Fibroblast of skin of abdomen (primary cell): ENCODE measurements around the gene DLX6.

Source experiments
- DNase-seq: peaks from one replicate; pipeline ENCODE4 v3.0.0-alpha.2; 2013

DLX6 gene

DNA sequence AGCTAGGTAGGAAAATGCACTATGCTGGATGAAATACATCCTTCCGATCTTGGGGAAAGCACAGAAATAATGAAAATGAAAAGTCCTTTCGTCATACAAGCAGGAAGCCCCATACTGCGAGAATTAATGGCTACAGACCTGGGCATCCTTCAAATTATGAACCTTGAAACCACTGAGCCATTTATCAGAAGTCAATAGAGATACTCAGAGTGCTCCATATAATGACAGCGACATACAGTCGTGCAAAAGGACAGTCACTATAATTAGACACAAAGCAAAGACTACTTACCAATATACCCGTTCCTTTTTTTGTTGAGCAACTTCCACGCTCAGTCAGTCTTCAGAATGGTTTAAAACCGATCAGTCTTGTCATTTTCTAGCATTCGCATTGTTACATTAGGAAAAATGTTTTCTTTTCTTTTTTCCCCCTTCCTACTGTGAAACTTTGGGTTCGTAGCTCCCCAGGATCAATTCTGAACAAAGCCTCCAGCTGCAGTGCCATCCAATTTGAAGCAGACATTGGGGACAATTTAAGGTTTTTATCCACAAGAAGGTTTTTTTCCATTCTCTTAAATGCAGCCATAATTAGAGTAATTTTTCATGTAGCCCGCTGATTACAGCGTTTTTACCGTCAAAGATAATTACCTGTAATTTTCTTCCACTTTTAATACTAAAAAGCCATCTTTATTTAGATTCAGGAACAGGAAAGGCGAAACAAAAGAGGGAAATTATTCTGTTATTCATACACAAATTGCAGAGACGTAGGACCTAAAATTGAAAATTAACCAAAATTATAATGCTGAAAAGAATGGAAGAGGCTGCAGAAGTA is 6.4 kb downstream of the DLX6 start:
- DNase-seq = no peak

DNA sequence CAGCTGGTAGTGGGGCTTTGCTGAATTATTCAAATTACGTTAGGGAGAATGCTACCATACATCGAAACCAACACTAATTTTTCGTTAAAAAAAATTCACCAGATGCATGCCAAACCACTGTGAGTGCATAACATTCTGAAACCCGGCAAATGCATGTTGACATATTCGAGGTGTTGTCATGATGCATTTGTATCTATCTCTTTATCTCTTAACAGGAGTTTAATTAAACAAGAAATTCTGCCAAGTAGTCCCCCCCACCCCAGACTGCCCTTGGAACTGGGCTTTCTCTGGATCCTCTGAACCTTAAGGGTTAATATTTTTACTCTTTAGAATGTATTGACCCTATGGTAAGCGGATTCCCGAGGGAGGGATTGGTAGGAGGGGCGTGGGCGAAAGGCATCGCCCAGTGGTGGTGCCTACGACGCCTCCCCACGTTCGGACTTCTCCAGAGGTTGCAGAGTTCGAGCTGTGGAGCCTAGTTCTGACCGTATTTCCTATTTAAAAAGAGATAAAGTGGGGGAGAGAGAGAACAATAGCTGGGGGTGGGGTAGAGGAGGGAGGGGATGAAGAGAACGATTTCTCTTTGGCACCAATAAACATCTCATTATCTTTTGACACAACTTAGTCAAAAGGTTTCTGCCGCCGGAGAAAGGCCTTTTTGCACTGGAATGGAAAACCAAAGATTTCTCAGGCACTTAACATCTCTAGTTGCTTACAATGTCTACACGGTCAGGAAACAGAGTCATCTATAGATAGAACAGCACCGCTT is 7.2 kb downstream of the DLX6 start:
- no peak for DNase-seq

GRCh38 chr7:97013134-97013844 is 7.9 kb downstream of the DLX6 start:
- no peak for DNase-seq

- no peak for DNase-seq
Observed at GRCh38 chr7:97013845-97014134, 8.4 kb downstream of the DLX6 start.

- no peak for DNase-seq
Observed at GRCh38 chr7:97014145-97014750, 8.9 kb downstream of the DLX6 start.

DNA sequence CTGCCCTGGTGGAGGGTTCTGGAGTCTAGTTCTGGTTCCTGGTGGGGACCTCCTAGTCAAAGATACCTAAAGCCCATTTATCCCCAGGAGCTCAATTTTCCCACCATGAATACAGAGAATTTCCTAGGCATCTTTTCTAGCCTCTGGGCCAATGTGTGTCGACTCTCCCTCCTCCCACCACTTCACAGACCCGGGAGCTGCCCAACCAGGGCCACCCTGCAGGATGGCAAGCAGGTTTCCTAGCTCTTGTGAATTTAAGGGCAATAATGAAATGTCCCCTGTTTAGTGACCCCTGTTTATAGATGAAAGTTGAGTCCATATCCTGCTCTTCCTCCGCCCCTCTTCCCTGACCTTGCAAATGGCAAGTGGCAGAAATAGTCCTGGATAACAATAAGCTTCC is 9.9 kb downstream of the DLX6 start:
- no peak for DNase-seq

DNA sequence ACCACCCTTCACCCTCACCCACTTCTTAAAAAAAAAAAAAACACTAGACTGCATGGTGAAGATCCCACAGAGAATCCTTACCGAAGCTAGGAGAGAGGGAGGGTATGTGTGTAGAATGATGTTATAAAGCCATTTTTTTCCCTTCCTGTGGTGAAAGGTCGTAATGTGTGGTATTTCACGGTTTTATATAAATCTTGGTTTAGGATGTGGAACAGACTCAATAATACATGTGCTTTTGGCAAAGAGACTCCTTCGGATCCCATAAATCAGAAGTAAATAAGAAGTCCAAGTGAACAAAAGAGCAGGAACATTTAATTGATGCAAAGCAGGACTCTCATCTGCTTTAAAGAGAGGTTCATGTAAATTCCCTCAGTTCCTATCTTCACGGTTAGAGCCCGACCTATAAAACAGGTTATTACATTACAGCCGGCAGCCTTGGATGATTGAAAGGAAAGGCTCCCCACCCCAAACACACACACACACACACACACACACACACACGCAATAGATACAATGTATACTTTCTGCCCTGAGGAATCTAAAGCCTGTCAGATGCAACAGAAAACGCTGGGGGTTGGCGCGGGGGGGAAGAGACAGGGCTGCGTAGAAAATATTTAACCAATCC is 10.5 kb downstream of the DLX6 start:
- no peak for DNase-seq

DNA sequence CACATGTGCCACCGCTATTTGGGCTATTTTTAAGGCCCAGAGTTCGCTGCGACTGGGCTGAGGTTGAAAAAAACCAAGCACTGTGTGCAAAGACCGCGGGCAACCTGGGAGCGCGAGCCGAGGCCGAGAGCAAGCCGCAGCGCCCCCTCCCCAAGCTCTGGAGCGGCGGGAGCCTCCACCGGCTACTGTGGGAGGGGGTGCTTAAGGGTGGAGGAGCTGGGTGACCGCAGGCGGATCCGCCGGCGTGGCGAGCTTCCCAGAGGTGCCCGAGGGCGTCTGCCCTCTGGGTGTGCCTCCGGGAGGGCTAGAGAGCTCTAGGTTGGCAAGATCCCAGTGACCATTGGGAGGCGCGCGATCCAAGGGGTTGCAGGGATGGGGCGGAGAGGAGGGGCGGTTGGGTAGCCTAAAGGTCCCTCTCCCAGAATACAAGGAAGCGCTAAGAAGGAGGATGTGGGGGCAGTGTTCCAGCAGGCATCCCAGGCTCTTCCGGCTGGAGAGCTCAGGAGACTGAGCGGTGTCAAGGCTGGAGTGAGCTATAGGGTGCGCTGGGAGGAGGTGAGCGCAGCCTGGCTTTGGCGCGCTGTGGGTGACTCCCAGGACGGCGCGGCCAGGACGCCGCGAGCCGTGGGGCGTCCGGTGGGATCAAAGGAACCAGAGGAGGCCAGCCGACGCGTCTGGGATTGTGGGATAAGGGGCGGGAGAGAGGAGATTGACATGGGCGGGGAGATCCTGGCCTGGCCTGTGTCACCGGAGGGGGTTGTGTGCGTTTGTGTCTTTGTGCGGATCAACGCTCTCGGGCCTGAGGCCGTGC is 11.2 kb downstream of the DLX6 start:
- DNase-seq = no peak

- DNase-seq = no peak
Observed at GRCh38 chr7:97017192-97018125, 12.1 kb downstream of the DLX6 start.

GRCh38 chr7:97018126-97018601 is 12.8 kb downstream of the DLX6 start:
- no peak for DNase-seq

- no peak for DNase-seq
Observed at GRCh38 chr7:97018791-97019531, 13.6 kb downstream of the DLX6 start.

- DNase-seq = no peak
Observed at GRCh38 chr7:97019710-97020225, 14.4 kb downstream of the DLX6 start.

- DNase-seq = no peak
Observed at GRCh38 chr7:97020601-97020995, 15.2 kb downstream of the DLX6 start.

DNA sequence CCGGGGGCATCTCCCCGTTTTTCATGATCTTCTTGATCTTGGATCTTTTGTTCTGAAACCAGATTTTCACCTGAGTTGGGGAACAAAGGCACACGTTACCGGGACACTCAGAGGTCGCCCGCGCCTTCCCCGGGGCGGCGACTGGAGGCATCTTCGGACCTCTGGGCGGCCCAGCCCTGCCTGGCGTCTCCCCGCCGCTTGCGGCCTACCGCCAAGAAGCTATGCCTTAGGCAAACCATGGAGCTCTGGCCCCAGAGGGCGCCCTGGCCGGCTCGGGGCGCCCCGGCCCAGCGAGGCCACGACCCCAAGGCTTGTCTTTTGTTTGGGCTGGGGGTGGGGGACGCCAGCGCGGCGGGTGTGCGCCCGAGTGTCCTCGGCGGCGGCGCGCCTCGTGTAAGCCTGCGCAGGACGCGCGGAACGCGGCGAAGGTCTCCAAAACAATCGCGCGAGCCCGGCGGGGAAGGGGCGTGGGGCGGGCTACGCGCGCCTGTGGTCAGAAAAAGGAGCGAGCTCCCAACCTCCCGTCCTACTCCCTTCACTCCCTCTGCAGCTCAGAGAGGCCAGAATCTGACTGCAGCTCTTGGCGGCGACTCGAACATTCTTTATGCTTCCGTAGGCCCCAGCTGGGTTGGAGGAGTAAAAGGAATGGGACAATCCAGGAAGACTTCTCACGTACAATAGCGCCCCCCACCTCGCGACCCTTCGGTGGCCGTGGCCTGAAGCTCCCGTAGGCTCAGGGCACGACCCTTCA is 15.8 kb downstream of the DLX6 start:
- no peak for DNase-seq

- no peak for DNase-seq
Observed at GRCh38 chr7:97021747-97022490, 16.6 kb downstream of the DLX6 start.

DNA sequence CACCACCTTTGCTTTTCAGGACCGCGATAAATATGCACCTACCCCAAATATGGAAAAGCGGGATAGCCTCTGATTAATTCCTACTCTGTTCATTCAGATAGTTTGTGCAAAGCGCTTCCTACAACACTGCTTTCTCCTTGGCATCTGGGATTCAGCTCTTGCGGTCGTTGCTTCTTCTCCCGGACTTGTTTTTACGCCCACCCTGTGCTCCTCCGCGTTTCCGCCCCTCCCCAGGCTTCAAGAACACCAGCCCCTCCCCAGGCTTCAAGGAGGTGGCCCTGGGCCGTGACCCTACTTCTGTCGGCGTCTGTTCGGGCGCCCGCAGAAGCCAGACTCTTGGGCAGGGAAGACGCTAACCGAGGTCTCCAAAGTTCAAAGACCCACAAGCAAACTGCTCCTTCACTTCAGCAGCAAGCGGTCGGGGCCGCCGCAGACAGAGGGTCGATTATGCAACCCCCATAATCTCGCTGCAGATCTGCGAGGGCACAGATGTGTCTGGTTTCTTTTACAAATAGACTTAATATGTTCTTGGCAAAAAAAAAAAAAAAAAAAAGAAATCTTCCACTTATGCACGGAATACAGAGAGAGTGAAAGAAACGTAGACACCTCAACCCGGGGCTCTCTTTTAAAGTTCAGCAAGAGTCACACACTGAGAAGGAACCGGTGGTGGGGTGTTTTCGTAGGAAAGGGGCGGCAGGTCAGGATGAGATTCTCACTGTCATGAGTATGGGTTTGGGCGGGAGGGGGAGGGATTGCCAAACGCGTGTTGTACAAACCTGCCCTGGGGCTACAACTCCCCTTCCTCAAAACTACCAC is 17.3 kb downstream of the DLX6 start:
- no peak for DNase-seq
